Hepatocyte (in vitro differentiated cells): Measurements from ENCODE around the gene TGFB3. TPM values are rescaled to one million over a fixed set of nuclear protein-coding genes. Genes with fewer than 3 reads are reported as not detected.

Source experiments
- DNase-seq: peaks from one replicate; pipeline ENCODE4 v3.0.0-alpha.2; 2016; ENCODE audit warnings: low spot score
- H2AFZ ChIP-seq: fragments of 200-600 bp; sonication (generic); 2 replicates; pipeline ENCODE4 v1.6.0; 2016; ENCODE audit warnings: antibody characterized with exemption, mild to moderate bottlenecking
- H3K27ac ChIP-seq: fragments of 200-600 bp; sonication (generic); 2 replicates; pipeline ENCODE4 v1.5.1; 2016; ENCODE audit warnings: mild to moderate bottlenecking
- H3K27me3 ChIP-seq: fragments of 200-600 bp; sonication (generic); 2 replicates; pipeline ENCODE4 v1.6.1; 2016
- H3K36me3 ChIP-seq: fragments of 200-600 bp; sonication (generic); replicated peaks from 2 replicates; pipeline ENCODE4 v1.5.1; 2016; ENCODE audit warnings: low read depth; ENCODE audit not compliant: insufficient read depth
- H3K4me1 ChIP-seq: fragments of 200-600 bp; sonication (generic); 2 replicates; pipeline ENCODE4 v1.5.1; 2016; ENCODE audit warnings: mild to moderate bottlenecking, moderate library complexity; ENCODE audit not compliant: insufficient read depth
- H3K4me2 ChIP-seq: fragments of 200-600 bp; sonication (generic); 2 replicates; pipeline ENCODE4 v1.6.0; 2016
- H3K4me3 ChIP-seq: fragments of 200-600 bp; sonication (generic); 2 replicates; pipeline ENCODE4 v1.5.1; 2016; ENCODE audit warnings: mild to moderate bottlenecking
- H3K79me2 ChIP-seq: fragments of 200-600 bp; sonication (generic); 2 replicates; pipeline ENCODE4 v1.6.0; 2017; ENCODE audit warnings: mild to moderate bottlenecking
- H3K9me2 ChIP-seq: fragments of 200-600 bp; sonication (generic); replicated peaks from 2 replicates; pipeline ENCODE4 v1.6.0; 2017; ENCODE audit warnings: mild to moderate bottlenecking; ENCODE audit not compliant: insufficient read depth
- H3K9me3 ChIP-seq: fragments of 200-600 bp; sonication (generic); 2 replicates; pipeline ENCODE4 v1.5.1; 2016; ENCODE audit warnings: low read depth, mild to moderate bottlenecking
- H4K20me1 ChIP-seq: fragments of 200-600 bp; sonication (generic); 2 replicates; pipeline ENCODE4 v1.6.0; 2016; ENCODE audit warnings: mild to moderate bottlenecking; ENCODE audit not compliant: insufficient read depth, poor library complexity, severe bottlenecking
- CTCF ChIP-seq: fragments of 200-600 bp; sonication (generic); IDR thresholded peaks from 2 replicates; pipeline ENCODE4 v1.5.1; 2016; ENCODE audit warnings: antibody characterized with exemption, mild to moderate bottlenecking; ENCODE audit not compliant: poor library complexity
- EZH2 ChIP-seq: fragments of 200-600 bp; sonication (generic); IDR thresholded peaks from 2 replicates; pipeline ENCODE4 v1.6.1; 2016; ENCODE audit warnings: antibody characterized with exemption, mild to moderate bottlenecking, borderline replicate concordance
- EZH2phosphoT487 ChIP-seq: fragments of 200-600 bp; sonication (generic); IDR thresholded peaks from one replicate; pipeline ENCODE4 v1.6.1; 2018; ENCODE audit warnings: antibody characterized with exemption, mild to moderate bottlenecking, low read depth, moderate library complexity; ENCODE audit not compliant: unreplicated experiment, severe bottlenecking
- WGBS: methylation state at CpG from one replicate; pipeline ENCODE4 v1.1.6; 2016; ENCODE audit warnings: low lambda C conversion rate; ENCODE audit errors: missing lambda C conversion rate; 5-methylcytosine and 5-hydroxymethylcytosine counted together
- polyA plus RNA-seq: library from polyadenylated mRNA; unstranded; fragments of >200 nt; fragmentation: Nextera tagmentation; extraction: Ambion mirVana; gene quantifications from 2 replicates; pipeline ENCODE4 v1.2.1, GENCODE V29; 2016
- total RNA-seq: library from RNA; depleted of rRNA; stranded (reverse); fragments of >200 nt; gene quantifications from 2 replicates; pipeline ENCODE4 v1.2.3, GENCODE V29; 2014

The TGFB3 gene
- total and polyA plus RNA-seq, 2 experiments from 2014 or later, result 23.1 to 26.2 TPM

DNA sequence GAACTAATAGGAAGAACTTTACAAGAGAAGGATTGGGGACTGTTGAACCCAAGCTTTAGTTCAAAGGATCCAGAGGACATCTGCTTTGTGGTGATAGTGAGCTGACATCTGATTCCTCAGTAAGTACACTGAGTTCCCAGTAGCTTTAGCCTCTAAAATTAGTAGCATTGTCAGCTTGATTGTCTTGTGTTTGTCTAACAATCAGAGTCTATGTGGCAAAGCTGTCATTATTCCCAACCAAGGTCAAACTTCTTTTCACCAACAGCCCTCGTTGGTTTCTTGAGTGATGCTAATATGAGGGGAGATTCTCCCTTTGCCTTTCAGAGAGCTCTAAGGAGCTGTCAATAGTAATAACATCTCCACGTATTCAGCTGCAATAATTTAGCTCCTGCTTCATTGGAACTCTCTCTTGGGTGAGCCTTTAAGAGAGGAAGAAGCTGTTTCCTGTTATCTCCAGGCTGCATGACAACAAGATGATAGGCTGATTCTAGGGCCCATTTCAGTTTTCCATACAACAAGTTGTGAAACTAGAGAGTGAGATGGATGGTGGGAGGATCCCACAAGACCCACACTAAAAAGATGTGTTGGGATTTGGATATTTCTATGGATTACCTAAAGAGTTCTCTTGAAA, 46.7 kb downstream of the TGFB3 start:
- Histone ChIP-seq H3K79me2 (no peaks in the 10 kb centered on the region), H3K4me2 (no peak overlapping the region), H3K36me3 (no peaks in the 10 kb centered on the region), H3K9me2 (no peaks in the 10 kb centered on the region), H3K4me1 (no peaks in the 10 kb centered on the region), H4K20me1 (no peaks in the 10 kb centered on the region), H2AFZ (no peak overlapping the region), H3K27ac (no peak overlapping the region), H3K4me3 (no peak overlapping the region), H3K9me3 (no peaks in the 10 kb centered on the region), H3K27me3 (no peaks in the 10 kb centered on the region)
- TF ChIP-seq EZH2, result no peak
- TF ChIP-seq CTCF, result no peak
- no peak for TF ChIP-seq EZH2phosphoT487
- WGBS, result 51% methylated on average over 2 of the region's 2 CpGs
- DNase-seq, result no peak

GRCh38 chr14:75933712-75934296, 48.0 kb downstream of the TGFB3 start:
- Histone ChIP-seq H3K4me2 (no peak overlapping the region), H3K9me2 (no peaks in the 10 kb centered on the region), H3K36me3 (no peaks in the 10 kb centered on the region), H3K4me3 (no peak overlapping the region), H4K20me1 (no peaks in the 10 kb centered on the region), H3K79me2 (no peaks in the 10 kb centered on the region), H3K27ac (no peak overlapping the region), H3K4me1 (no peaks in the 10 kb centered on the region), H2AFZ (no peak overlapping the region), H3K27me3 (no peaks in the 10 kb centered on the region), H3K9me3 (no peaks in the 10 kb centered on the region)
- WGBS, result 66% methylated on average over 2 of the region's 2 CpGs
- TF ChIP-seq EZH2 (no peak), CTCF (no peak), EZH2phosphoT487 (no peak)
- DNase-seq, result no peak

GRCh38 chr14:75928690-75929181, 53.1 kb downstream of the TGFB3 start:
- H3K4me2 ChIP-seq, result peak overlapping the region; percentile 55
- no peaks in the 10 kb centered on the region for H3K4me1 ChIP-seq
- no peaks in the 10 kb centered on the region for H3K36me3 ChIP-seq
- no peak overlapping the region for H3K4me3 ChIP-seq
- TF ChIP-seq EZH2 (no peak), EZH2phosphoT487 (no peak), CTCF (no peak)
- no peaks in the 10 kb centered on the region for H4K20me1 ChIP-seq
- no peaks in the 10 kb centered on the region for H3K9me2 ChIP-seq
- H3K27me3 ChIP-seq, result no peaks in the 10 kb centered on the region
- H2AFZ ChIP-seq, result no peak overlapping the region
- WGBS, result 49% methylated on average over 5 of the region's 5 CpGs
- H3K9me3 ChIP-seq, result no peaks in the 10 kb centered on the region
- H3K79me2 ChIP-seq, result no peaks in the 10 kb centered on the region
- H3K27ac ChIP-seq, result peak overlapping the region; percentile 47
- DNase-seq, result no peak
